K562 (cell line): ENCODE measurements around the gene C12orf43. TPM values are rescaled to one million over a fixed set of nuclear protein-coding genes. Genes with fewer than 3 reads are reported as not detected.

Source experiments
- ATAC-seq: fragments of 200-7000 bp; cut with Tn5 transposase; 3 replicates; pipeline ENCODE4 v1.9.1; 2020; ENCODE audit warnings: moderate library complexity
- BruUV-seq: library from RNA; stranded (reverse); fragments of 400-500 nt; replicated peaks from 2 replicates; lab custom pipeline; 2021; lab: Mats Ljungman, UMichigan
- CTCF ChIA-PET: fragments of 300-600 bp; formaldehyde crosslinking; extraction: SDS; loops from one replicate; lab custom pipeline; 2021; ENCODE audit warnings: low intra/inter-chr PET ratio; lab: Yijun Ruan, JAX
- POLR2A ChIA-PET: fragments of 300-600, 350-650 bp; sonication (Branson Sonifier 250); formaldehyde crosslinking; extraction: SDS; loops from one replicate; lab custom pipeline; 2021; ENCODE audit warnings: antibody characterized with exemption, inconsistent platforms; lab: Yijun Ruan, JAX
- DNase-seq, 4 experiments: peaks; one replicate each; pipeline versions ENCODE4 v3.0.0 to v3.0.0-alpha.2; 2011 to 2018; ENCODE audit warnings: low spot score in 3 of 4, mixed read lengths in 3 of 4; ENCODE audit errors: extremely low read depth in 1 of 4
- FAIRE-seq: peaks from 2 replicates; lab custom pipeline; 2011; peaks lifted over from hg19 to GRCh38; lab: Jason Lieb, UNC
- H2AFZ ChIP-seq: 2 replicates; pipeline ENCODE4 v1.6.0; 2011; ENCODE audit warnings: low read depth, low read length, control low read depth, inconsistent platforms
- H3K27ac ChIP-seq: fragments of 200-600 bp; 3 replicates; pipeline ENCODE4 v1.8.0; 2011; ENCODE audit warnings: low read depth, mild to moderate bottlenecking, control low read depth, inconsistent platforms, low read length, moderate library complexity, mixed read lengths; ENCODE audit errors: extremely low read depth
- H3K27me3 ChIP-seq, 2 experiments: fragments of 300-600 bp in 1 of 2; 2 replicates in 1 of 2; 3 replicates in 1 of 2; pipeline versions ENCODE4 v1.6.0 to v1.8.0; 2011; ENCODE audit warnings: inconsistent platforms in 2 of 2, low read length in 2 of 2, mild to moderate bottlenecking in 1 of 2, mixed read lengths in 1 of 2, moderate library complexity in 1 of 2; ENCODE audit not compliant: control insufficient read depth in 2 of 2, insufficient read depth in 2 of 2
- H3K36me3 ChIP-seq: fragments of 300-600 bp; 3 replicates; pipeline ENCODE4 v1.8.0; 2011; ENCODE audit warnings: mild to moderate bottlenecking, low read length, inconsistent platforms; ENCODE audit not compliant: control insufficient read depth, insufficient read depth
- H3K4me1 ChIP-seq, 2 experiments: fragments of 200-600 bp in 1 of 2; replicated peaks in 1 of 2; 2 replicates in 1 of 2; 3 replicates in 1 of 2; pipeline versions ENCODE4 v1.5.1 to v1.8.0; 2011; ENCODE audit warnings: inconsistent platforms in 2 of 2, low read length in 2 of 2, mild to moderate bottlenecking in 1 of 2, mixed read lengths in 1 of 2, moderate library complexity in 1 of 2; ENCODE audit not compliant: control insufficient read depth in 2 of 2, insufficient read depth in 2 of 2
- H3K4me2 ChIP-seq: 2 replicates; pipeline ENCODE4 v1.6.1; 2011; ENCODE audit warnings: low read length, control low read depth, inconsistent platforms, mixed read lengths; ENCODE audit not compliant: insufficient read depth
- H3K4me3 ChIP-seq: fragments of 200-600 bp; sonication (generic), shearing (Covaris generic); 2 replicates; pipeline ENCODE4 v1.5.1; 2016; ENCODE audit warnings: control low read depth, inconsistent platforms
- H3K79me2 ChIP-seq: fragments of 200-600 bp; 3 replicates; pipeline ENCODE4 v1.8.0; 2011; ENCODE audit warnings: low read length, inconsistent platforms; ENCODE audit not compliant: control insufficient read depth, insufficient read depth
- H3K9ac ChIP-seq, 2 experiments: 2 replicates each; pipeline versions ENCODE4 v1.6.0 to v1.6.1; 2011; ENCODE audit warnings: low read depth in 2 of 2, low read length in 2 of 2, control low read depth in 1 of 2, inconsistent platforms in 1 of 2, mild to moderate bottlenecking in 1 of 2, mixed read lengths in 1 of 2; ENCODE audit not compliant: insufficient read depth in 1 of 2
- H3K9me1 ChIP-seq: one replicate; pipeline ENCODE4 v1.6.0; 2011; ENCODE audit warnings: inconsistent platforms, mild to moderate bottlenecking, low read length, moderate library complexity; ENCODE audit not compliant: control insufficient read depth, insufficient read depth
- H3K9me3 ChIP-seq: replicated peaks from 2 replicates; pipeline ENCODE4 v1.5.1; 2011; ENCODE audit warnings: low read depth, low read length, inconsistent platforms; ENCODE audit not compliant: control insufficient read depth, insufficient read depth
- H4K20me1 ChIP-seq: replicated peaks from 2 replicates; pipeline ENCODE4 v1.6.1; 2011; ENCODE audit warnings: low read length, inconsistent platforms, mixed read lengths; ENCODE audit not compliant: control insufficient read depth, insufficient read depth
- HMG20B ChIP-seq: fragments of 250-450 bp; sonication (Bioruptor Pico); IDR thresholded peaks from 2 replicates; pipeline ENCODE4 v1.5.0; 2021; ENCODE audit warnings: mild to moderate bottlenecking
- IRF2 ChIP-seq: sonication (generic); formaldehyde crosslinking; IDR thresholded peaks from 2 replicates; pipeline ENCODE4 v1.8.1; 2022; ENCODE audit warnings: mild to moderate bottlenecking, missing genetic modification reagents
- LEF1 ChIP-seq: fragments of 450-650 bp; IDR thresholded peaks from 2 replicates; pipeline ENCODE4 v1.6.1; 2016; ENCODE audit warnings: mild to moderate bottlenecking
- NR4A1 ChIP-seq, 2 experiments: fragments of 250-450 bp in 1 of 2; fragments of 450-650 bp in 1 of 2; sonication (Bioruptor Pico) in 1 of 2; IDR thresholded peaks; 2 replicates each; pipeline versions ENCODE4 v1.4.0 to v1.6.1; 2016 to 2020; ENCODE audit warnings: mild to moderate bottlenecking in 2 of 2, missing compliant biosample characterization in 1 of 2, missing genetic modification characterization in 1 of 2, moderate library complexity in 1 of 2
- POLR2AphosphoS2 ChIP-seq: IDR thresholded peaks from 2 replicates; pipeline ENCODE4 v1.6.1; 2012; ENCODE audit warnings: low read length, improper control_type of control experiment
- SMARCA5 ChIP-seq: fragments of 450-650 bp; IDR thresholded peaks from 2 replicates; pipeline ENCODE4 v1.6.1; 2016
- SP1 ChIP-seq: sonication (generic); formaldehyde crosslinking; IDR thresholded peaks from 2 replicates; pipeline ENCODE4 v1.8.1; 2022; ENCODE audit warnings: mild to moderate bottlenecking, missing genetic modification reagents
- SRSF1 ChIP-seq: fragments of 200-400 bp; formaldehyde crosslinking; IDR thresholded peaks from 2 replicates; pipeline ENCODE4 v1.6.1; 2017; ENCODE audit warnings: mild to moderate bottlenecking, low read depth, low read length, moderate library complexity
- ZBTB7A ChIP-seq: IDR thresholded peaks from 2 replicates; pipeline ENCODE4 v1.6.1; 2011; ENCODE audit warnings: low read depth, mild to moderate bottlenecking, low read length, moderate library complexity, borderline replicate concordance; ENCODE audit not compliant: control insufficient read depth
- ZC3H11A ChIP-seq: IDR thresholded peaks from 2 replicates; pipeline ENCODE4 v1.6.1; 2012; ENCODE audit warnings: low read depth, low read length, improper control_type of control experiment
- WGBS: fragments of 100-300 bp; shearing (Covaris generic); methylation state at CpG from one replicate; pipeline ENCODE4 v1.1.6; 2016; ENCODE audit warnings: low coverage, mixed read lengths; ENCODE audit not compliant: insufficient coverage; ENCODE audit errors: missing lambda C conversion rate; 5-methylcytosine and 5-hydroxymethylcytosine counted together
- in situ Hi-C: fragments of 300-500 bp; cut with MboI; formaldehyde crosslinking; loops from 4 replicates; pipeline ENCODE4 v1.15.0; 2018; ENCODE audit warnings: inconsistent platforms, mixed read lengths
- intact Hi-C: fragments of 100-400 bp; cut with micrococcal nuclease; formaldehyde crosslinking; loops from 2 replicates; pipeline ENCODE4 v1.14.2; 2022
- polyA plus RNA-seq, 8 experiments: library from polyadenylated mRNA; depleted of rRNA in 4 of 8; stranded (reverse) in 5 of 8; unstranded in 3 of 8; fragments of >200 nt; fragmentation: Nextera tagmentation in 2 of 8; fragmentation: Illumina TruSeq in 1 of 8; extraction: Ambion mirVana in 2 of 8; extraction: Trizol in 1 of 8; gene quantifications; 2 replicates each; pipeline versions ENCODE4 v1.2.1 to v1.2.3, GENCODE V29; 2011 to 2014; ENCODE audit warnings: inconsistent platforms in 1 of 8, missing spikeins in 1 of 8
- total RNA-seq, 7 experiments: library from RNA; depleted of rRNA in 6 of 7; stranded (reverse); fragments of >200 nt in 6 of 7; fragmentation: Illumina TruSeq in 2 of 7; extraction: Trizol in 2 of 7; gene quantifications; 2 replicates each; pipeline versions ENCODE4 v1.2.1 to v1.2.3, GENCODE V29; 2011 to 2021; ENCODE audit warnings: low replicate concordance in 1 of 7
- TF ChIP-seq, protein P1 (sequence below): fragments of 250-450 bp; sonication (Bioruptor Pico); IDR thresholded peaks from 2 replicates; pipeline ENCODE4 v1.8.0; 2022; ENCODE audit warnings: moderate library complexity, mild to moderate bottlenecking, inconsistent platforms
- TF ChIP-seq, protein P2 (sequence below): fragments of 450-650 bp; IDR thresholded peaks from 2 replicates; pipeline ENCODE4 v1.6.1; 2016; ENCODE audit warnings: low read depth, mild to moderate bottlenecking, moderate library complexity
- TF ChIP-seq, protein P3 (sequence below), 2 experiments: fragments of 450-650 bp; IDR thresholded peaks; 2 replicates each; pipeline ENCODE4 v1.6.1; 2018; ENCODE audit warnings: mild to moderate bottlenecking in 2 of 2, low read depth in 1 of 2; ENCODE audit not compliant: partially characterized antibody in 2 of 2

C12orf43 gene
- total and polyA plus RNA-seq, 9 of the 15 experiments (the other 6 are each of a cell fraction or from before 2014, with no cell fraction given): 4.3 to 22.2 (median 16.8) TPM

DNA sequence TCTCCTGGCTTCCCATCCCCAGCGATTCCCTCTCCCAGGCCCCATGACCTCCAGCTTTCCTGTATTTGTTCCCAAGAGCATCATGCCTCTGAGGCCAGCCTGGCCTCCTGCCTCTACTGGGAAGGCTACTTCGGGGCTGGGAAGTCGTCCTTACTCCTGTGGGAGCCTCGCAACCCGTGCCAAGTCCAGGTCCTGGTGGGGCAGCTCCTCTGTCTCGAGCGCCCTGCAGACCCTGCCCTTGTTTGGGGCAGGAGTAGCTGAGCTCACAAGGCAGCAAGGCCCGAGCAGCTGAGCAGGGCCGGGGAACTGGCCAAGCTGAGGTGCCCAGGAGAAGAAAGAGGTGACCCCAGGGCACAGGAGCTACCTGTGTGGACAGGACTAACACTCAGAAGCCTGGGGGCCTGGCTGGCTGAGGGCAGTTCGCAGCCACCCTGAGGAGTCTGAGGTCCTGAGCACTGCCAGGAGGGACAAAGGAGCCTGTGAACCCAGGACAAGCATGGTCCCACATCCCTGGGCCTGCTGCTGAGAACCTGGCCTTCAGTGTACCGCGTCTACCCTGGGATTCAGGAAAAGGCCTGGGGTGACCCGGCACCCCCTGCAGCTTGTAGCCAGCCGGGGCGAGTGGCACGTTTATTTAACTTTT lies 14.3 kb downstream of the C12orf43 start:
- no peak overlapping the region for H2AFZ ChIP-seq
- H3K9me3 ChIP-seq: no peaks in the 10 kb centered on the region
- ChIA-PET CTCF (no interaction called here), POLR2A (interaction anchor here (0.6 kb wide), 1 partner anchor 62 kb away, joined by 4 read pairs; no protein-coding TSS in a partner anchor)
- no peaks in the 10 kb centered on the region for H3K9me1 ChIP-seq
- no peaks in the 10 kb centered on the region; a peak in 1 of 5 replicates for H3K27me3 ChIP-seq
- FAIRE-seq: no peak
- ATAC-seq: no peak
- in situ Hi-C loops (no loop called here), intact Hi-C loops (loop anchor here (10.0 kb wide), 1 partner anchor 213 kb away; the partner anchor contains the start of gene P2RX4)
- no peak overlapping the region for H3K27ac ChIP-seq
- no peaks in the 10 kb centered on the region; the same call in 1 of the 2 replicates for H4K20me1 ChIP-seq
- H3K4me3 ChIP-seq: no peak overlapping the region
- DNase-seq: no peak
- TF ChIP-seq SRSF1: no peak
- TF ChIP-seq, protein P1, sequence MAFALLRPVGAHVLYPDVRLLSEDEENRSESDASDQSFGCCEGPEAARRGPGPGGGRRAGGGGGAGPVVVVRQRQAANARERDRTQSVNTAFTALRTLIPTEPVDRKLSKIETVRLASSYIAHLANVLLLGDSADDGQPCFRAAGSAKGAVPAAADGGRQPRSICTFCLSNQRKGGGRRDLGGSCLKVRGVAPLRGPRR (CRISPR knock-in tag): no peak
- TF ChIP-seq SP1 (CRISPR knock-in tag): no peak
- no peak for TF ChIP-seq LEF1
- no peak for TF ChIP-seq POLR2AphosphoS2
- no peak for TF ChIP-seq ZBTB7A
- no peak for TF ChIP-seq NR4A1 (CRISPR knock-in tag; IDR thresholded peaks at IDR 0.05)
- no peak for TF ChIP-seq NR4A1 (tag; IDR thresholded peaks at IDR 0.05)
- no peak for TF ChIP-seq IRF2 (CRISPR knock-in tag)
- no peak for TF ChIP-seq HMG20B (CRISPR knock-in tag)
- no peak for TF ChIP-seq SMARCA5
- TF ChIP-seq ZC3H11A: no peak
- TF ChIP-seq, protein P2, sequence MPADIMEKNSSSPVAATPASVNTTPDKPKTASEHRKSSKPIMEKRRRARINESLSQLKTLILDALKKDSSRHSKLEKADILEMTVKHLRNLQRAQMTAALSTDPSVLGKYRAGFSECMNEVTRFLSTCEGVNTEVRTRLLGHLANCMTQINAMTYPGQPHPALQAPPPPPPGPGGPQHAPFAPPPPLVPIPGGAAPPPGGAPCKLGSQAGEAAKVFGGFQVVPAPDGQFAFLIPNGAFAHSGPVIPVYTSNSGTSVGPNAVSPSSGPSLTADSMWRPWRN: no peak
- TF ChIP-seq, protein P3, sequence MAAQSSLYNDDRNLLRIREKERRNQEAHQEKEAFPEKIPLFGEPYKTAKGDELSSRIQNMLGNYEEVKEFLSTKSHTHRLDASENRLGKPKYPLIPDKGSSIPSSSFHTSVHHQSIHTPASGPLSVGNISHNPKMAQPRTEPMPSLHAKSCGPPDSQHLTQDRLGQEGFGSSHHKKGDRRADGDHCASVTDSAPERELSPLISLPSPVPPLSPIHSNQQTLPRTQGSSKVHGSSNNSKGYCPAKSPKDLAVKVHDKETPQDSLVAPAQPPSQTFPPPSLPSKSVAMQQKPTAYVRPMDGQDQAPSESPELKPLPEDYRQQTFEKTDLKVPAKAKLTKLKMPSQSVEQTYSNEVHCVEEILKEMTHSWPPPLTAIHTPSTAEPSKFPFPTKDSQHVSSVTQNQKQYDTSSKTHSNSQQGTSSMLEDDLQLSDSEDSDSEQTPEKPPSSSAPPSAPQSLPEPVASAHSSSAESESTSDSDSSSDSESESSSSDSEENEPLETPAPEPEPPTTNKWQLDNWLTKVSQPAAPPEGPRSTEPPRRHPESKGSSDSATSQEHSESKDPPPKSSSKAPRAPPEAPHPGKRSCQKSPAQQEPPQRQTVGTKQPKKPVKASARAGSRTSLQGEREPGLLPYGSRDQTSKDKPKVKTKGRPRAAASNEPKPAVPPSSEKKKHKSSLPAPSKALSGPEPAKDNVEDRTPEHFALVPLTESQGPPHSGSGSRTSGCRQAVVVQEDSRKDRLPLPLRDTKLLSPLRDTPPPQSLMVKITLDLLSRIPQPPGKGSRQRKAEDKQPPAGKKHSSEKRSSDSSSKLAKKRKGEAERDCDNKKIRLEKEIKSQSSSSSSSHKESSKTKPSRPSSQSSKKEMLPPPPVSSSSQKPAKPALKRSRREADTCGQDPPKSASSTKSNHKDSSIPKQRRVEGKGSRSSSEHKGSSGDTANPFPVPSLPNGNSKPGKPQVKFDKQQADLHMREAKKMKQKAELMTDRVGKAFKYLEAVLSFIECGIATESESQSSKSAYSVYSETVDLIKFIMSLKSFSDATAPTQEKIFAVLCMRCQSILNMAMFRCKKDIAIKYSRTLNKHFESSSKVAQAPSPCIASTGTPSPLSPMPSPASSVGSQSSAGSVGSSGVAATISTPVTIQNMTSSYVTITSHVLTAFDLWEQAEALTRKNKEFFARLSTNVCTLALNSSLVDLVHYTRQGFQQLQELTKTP (IDR thresholded peaks at IDR 0.05; ENCODE audit: low read depth in 1 of 2, partially characterized antibody in 2 of 2): no peak
- BruUV-seq: no TSS peak
- peaks cover 0 to 12% of the 10 kb centered on the region in 2 experiments; a peak in 2 of 5 replicates for H3K4me1 ChIP-seq
- H3K79me2 ChIP-seq: no peaks in the 10 kb centered on the region
- H3K9ac ChIP-seq: no peak overlapping the region; a peak in 1 of 4 replicates
- peaks cover 30% of the 10 kb centered on the region; the same call in 1 of the 3 replicates for H3K36me3 ChIP-seq
- H3K4me2 ChIP-seq: no peak overlapping the region
- WGBS: 79% methylated on average over 16 of the region's 16 CpGs
